ENCODE results near the gene ABCD4. TPM values are rescaled to one million over a fixed set of nuclear protein-coding genes. Genes with fewer than 3 reads are reported as not detected.

Gene ABCD4
- polyA plus RNA-seq, 12 donors: 42.6 to 84.9 (median 55.7) TPM; not detected in 1

- no peak for DNase-seq
These were observed 63.5 kb downstream of the ABCD4 start, which contains the start of gene VSX2 for GRCh38 chr14:74238974-74239847. Gene VSX2 (plus strand): TSS chr14:74239449. CDS start chr14:74239562, 113 bp downstream.

GRCh38 chr14:74237441-74237840, 65.3 kb downstream of the ABCD4 start:
- no peak for DNase-seq

Other genes starting within 250 kb of the ABCD4 start
- gene ALDH6A1, start 218.5 kb downstream of the ABCD4 start, polyA plus RNA-seq (ENCODE audit: insufficient read length in 12 of 12): 10 to 100 TPM in 11 of 12 donors, not detected in 1; 10.4 to 18.9 (median 14.3) TPM
- gene LIN52, start 218.0 kb downstream of the ABCD4 start, polyA plus RNA-seq (ENCODE audit: insufficient read length in 12 of 12): 100 to 1,000 TPM in 1 of 12 donors, 10 to 100 TPM in 9, 1 to 10 TPM in 2; 8.9 to 155 (median 12.4) TPM
- not detected for gene VSX2, start 63.5 kb downstream of the ABCD4 start, polyA plus RNA-seq (ENCODE audit: insufficient read length in 12 of 12)
- under 1 TPM in 3 of 12 donors, not detected in 9; 0.21 to 0.47 (median 0.26) TPM for gene VRTN, start 45.5 kb upstream of the ABCD4 start, polyA plus RNA-seq (ENCODE audit: insufficient read length in 12 of 12)
- under 1 TPM in 2 of 12 donors, not detected in 10; 0.08 to 0.11 TPM for gene SYNDIG1L, start 123.3 kb upstream of the ABCD4 start, polyA plus RNA-seq (ENCODE audit: insufficient read length in 12 of 12)
- 100 to 1,000 TPM in 6 of 12 donors, 10 to 100 TPM in 5, not detected in 1; 74.3 to 157 (median 106) TPM for gene NPC2, start 190.4 kb upstream of the ABCD4 start, polyA plus RNA-seq (ENCODE audit: insufficient read length in 12 of 12)
- gene ISCA2, start 190.8 kb upstream of the ABCD4 start, polyA plus RNA-seq (ENCODE audit: insufficient read length in 12 of 12): 10 to 100 TPM in 11 of 12 donors, not detected in 1; 18.4 to 39.8 (median 24.3) TPM

Measured in muscle of arm (tissue), 12 donors.